ENCODE results near the gene GFAP.
A peak's percentile ranks its signal among the peaks of the same experiment; 100 is the strongest.

GFAP gene

DNA sequence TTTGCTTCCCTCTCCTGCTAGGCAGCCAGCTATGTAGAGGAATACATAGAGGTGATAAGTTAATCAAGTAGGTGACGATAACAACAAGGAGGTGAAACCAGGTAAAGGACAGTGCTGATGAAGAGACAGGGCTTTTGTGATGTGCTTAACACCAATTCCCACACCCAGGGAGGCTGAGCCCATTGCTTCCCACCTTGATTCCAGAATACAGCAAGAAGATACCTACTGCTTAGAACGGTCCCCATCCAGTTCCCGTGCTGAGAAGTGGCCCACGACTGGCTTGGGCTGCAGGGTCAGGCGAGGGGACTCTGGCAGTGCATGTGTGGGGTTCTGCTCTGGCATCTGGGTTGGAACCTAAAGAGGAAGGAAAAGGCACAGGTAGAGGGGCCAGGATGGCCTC, 16.1 kb upstream of the GFAP start:
- DNase-seq (ENCODE audit: low spot score), result no peak

DNA sequence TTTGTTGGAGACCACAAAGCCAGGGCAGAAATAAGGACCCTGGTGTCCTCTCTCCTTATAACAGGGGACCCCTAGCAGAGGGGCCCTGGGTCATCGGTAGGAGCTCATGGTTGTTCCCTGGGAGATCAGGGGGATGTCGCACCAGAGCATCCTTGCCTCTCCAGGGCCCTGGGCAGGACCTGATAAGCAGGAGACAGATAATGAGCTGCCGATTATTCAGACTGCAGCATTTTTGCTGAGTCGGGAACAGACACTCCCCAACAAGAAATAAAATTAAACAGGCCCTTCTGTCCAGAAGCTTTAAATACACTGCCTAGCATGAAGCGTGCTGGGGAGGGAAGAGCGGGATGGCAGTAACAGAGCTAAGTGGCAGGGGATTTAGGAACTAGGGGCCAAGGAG, 15.4 kb upstream of the GFAP start:
- no peak for DNase-seq (ENCODE audit: low spot score)

DNA sequence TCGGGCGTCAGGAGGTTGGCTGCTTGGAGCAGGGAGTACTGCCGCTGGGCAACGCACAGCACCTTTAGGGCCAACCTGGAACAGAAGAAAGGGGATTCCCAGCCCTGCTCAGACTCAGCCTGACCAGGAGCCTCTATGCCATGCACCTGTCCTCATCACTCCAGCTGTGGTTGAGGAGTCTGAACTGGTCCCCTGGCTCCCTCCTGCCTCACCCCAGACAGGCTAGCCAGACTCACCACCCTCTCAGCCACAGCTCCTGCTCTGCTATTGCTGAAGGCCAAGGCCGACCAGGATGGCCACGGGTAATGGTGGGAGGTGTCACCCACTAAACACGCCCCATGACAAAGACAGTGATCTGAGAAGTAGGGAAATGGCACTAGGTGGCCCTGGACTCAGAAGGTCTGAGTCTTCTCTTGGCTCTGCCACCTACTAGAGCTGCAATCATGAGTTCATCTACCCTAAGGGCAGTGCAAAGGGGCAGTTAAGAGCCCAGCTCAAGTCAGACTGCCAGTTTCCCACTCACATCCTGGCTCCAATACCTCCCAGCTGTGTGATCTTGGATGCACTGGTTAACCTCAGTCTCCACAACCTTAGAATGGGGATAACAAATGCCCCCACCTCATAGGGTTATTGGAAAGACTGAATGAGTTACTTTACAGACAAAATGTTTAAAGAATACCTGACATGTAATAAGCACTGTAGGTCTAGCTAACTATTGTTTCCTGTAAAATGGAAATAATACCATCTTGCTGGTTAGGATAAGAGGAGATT, 13.8 kb upstream of the GFAP start:
- no peak for DNase-seq (ENCODE audit: low spot score)

- no peak for DNase-seq (ENCODE audit: low spot score)
Measured at GRCh38 chr17:44928136-44928535, 12.8 kb upstream of the GFAP start.

DNA sequence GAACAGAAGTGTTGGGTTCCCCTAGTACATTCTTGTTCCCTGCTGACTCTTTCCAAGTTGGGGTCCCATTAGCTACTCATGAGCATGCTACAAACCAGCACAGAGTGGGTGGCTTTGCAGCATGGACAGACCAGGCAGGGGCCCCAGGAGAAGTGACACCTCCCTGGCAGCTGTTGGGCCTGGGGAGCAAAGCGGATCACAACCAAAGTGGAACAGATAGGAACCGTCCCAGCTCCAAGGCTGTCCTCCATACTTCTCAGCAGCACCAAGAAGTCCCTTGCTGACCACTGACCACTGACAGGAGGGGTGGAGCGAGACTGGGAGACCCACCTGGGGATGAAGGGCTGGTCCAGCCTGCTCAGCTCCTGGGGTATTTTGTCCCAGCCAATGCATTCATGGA, 12.4 kb upstream of the GFAP start:
- no peak for DNase-seq (ENCODE audit: low spot score)

DNA sequence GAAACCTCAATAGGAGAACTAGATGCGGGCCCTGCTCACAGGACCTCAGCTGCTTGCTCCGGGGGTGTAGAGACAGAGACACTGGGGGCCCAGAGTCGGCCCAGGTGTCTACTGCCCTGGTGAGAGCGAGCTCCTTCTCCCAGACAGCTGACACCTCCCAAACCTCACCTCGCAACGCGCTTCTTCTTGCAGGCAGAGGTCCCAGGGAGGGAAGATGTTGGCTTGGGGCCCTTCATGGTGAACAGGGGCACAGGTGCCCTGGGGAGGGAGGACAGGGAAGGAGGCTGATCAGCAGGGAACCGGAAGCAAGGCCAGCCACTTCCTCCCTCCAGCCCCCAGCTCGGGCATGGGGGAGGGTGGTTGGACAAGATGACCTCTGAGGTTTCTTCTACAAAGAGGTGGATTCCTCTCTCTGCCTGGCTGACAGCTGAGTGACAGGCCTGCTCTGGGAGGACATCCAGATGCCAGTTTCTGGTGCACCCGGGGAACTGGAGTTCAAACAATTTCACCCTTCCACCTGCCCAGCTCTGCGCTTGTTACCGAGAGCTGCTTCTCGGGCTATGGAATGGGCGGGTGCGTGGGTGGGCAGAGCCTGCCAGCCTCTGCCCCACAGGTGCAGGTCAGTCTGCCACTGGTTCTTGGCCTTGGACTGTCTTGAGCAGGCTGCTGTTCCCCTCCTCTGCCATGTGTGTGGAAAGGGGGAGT, 11.7 kb upstream of the GFAP start:
- no peak for DNase-seq (ENCODE audit: low spot score)

- no peak for DNase-seq (ENCODE audit: low spot score)
Measured at GRCh38 chr17:44925731-44926697, 10.7 kb upstream of the GFAP start.

DNA sequence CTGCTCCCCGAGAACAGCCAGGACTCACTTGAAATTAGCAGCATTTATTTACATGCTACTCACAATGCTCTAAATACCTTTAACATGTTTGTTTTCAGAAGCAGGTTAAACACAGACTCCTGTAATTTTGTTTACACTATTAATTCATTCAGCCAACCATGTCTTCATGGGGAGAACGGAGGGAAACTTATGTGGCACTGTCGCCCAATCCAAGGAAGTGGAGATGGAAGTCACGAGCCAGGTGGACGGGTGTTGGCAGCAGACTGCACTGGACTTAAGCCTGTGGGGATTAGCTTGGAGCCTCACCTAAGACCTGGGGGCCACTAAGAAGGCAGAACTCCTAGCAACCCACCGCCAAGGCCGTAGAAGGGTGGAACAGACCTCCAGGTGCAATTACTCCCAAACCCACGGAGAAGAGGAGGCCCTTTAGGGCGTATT, 8.8 kb upstream of the GFAP start:
- no peak for DNase-seq (ENCODE audit: low spot score)

GRCh38 chr17:44922746-44923470, 7.6 kb upstream of the GFAP start:
- DNase-seq (ENCODE audit: low spot score), result no peak

GRCh38 chr17:44922136-44922535, 6.8 kb upstream of the GFAP start:
- DNase-seq (ENCODE audit: low spot score), result no peak

DNA sequence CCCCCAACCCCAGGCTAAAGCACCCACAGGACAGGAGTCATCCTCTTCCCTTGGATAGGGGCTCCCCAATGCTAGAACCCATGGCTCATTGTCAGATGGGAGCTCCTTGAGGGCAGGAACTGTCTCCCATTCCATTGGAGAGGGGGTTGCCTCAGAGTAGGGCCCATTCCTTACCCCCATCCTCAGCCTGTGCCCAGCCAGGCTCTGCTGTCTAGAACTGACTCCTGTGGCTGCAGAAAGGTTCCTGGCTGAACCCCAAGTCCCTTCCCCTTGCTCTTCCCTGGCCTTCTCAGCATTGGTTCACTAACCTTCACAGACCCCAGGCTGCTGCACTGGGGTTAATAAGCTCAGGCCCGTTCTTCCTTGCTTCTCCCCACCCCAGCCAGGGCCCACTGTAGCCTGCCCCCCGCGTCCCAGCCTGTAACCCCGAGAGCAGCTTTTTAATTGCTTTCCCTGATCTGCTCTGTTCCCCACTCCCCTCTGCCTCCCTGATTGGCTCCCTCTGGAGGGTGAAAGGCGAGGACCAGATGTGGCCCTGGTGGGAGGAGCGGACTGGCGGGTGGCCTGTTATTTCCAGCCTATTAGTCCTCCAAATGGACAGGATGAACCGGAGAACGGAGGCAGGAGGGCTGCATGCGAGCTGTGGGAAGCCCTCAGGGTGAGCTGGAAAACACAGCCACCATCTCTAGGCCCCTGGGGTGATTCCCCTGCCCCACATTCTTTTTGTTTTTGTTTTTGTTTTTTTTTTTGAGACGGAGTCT, 6.0 kb upstream of the GFAP start:
- DNase-seq (ENCODE audit: low spot score), result no peak

GRCh38 chr17:44920565-44920940, 5.3 kb upstream of the GFAP start:
- no peak for DNase-seq (ENCODE audit: low spot score)

GRCh38 chr17:44919885-44920564, 4.7 kb upstream of the GFAP start:
- DNase-seq (ENCODE audit: low spot score), result peak; percentile 55

- no peak for DNase-seq (ENCODE audit: low spot score)
Measured at GRCh38 chr17:44919411-44919810, 4.1 kb upstream of the GFAP start.

- no peak for DNase-seq (ENCODE audit: low spot score)
Measured at GRCh38 chr17:44918006-44918405, 2.7 kb upstream of the GFAP start.

- no peak for DNase-seq (ENCODE audit: low spot score)
Measured at GRCh38 chr17:44917456-44917855, 2.2 kb upstream of the GFAP start.

GRCh38 chr17:44916781-44917241, 1.5 kb upstream of the GFAP start:
- DNase-seq (ENCODE audit: low spot score), result no peak

GRCh38 chr17:44915862-44916780, 821 bp upstream of the GFAP start:
- DNase-seq (ENCODE audit: low spot score), result no peak

- no peak for DNase-seq (ENCODE audit: low spot score)
Measured at GRCh38 chr17:44914698-44915271, 515 bp downstream of the GFAP start.
